Measurements from ENCODE around the gene RBM4B. TPM values are rescaled to one million over a fixed set of nuclear protein-coding genes. Genes with fewer than 3 reads are reported as not detected.

RBM4B gene
- total and polyA plus RNA-seq, 2 of the 13 experiments (the other 11 are each of a cell fraction or from before 2014, with no cell fraction given) = 25.8 to 32.4 TPM

GRCh38 chr11:66696146-66696545 lies 18.5 kb upstream of the RBM4B start:
- WGBS (ENCODE audit: low lambda C conversion rate) = no CpG with 5 or more reads among the region's 9 CpGs
- Histone ChIP-seq H3K4me2 (ENCODE audit: low read depth, low read length) (no peak overlapping the region), H3K4me1 (ENCODE audit: insufficient read depth, low read length) (peaks cover under 1% of the 10 kb centered on the region; the same call in 1 of the 2 replicates), H3K36me3 (replicated peaks in 1 of 2; ENCODE audit: control insufficient read depth in 1 of 2, insufficient read depth in 2 of 2, low read length in 2 of 2) (no peaks in the 10 kb centered on the region), H3K79me2 (ENCODE audit: insufficient read depth, low read length) (no peaks in the 10 kb centered on the region), H3K9ac (ENCODE audit: insufficient read depth, low read depth, low read length) (no peak overlapping the region), H4K20me1 (ENCODE audit: insufficient read depth, low read length) (no peaks in the 10 kb centered on the region), H3K27ac (ENCODE audit: extremely low read length, insufficient read depth, low read length) (no peak overlapping the region), H2AFZ (ENCODE audit: low read length) (no peak overlapping the region), H3K27me3 (ENCODE audit: control insufficient read depth in 1 of 2, insufficient read depth in 2 of 2, low read length in 2 of 2) (no peaks in the 10 kb centered on the region), H3K4me3 (replicated peaks in 1 of 3; ENCODE audit: insufficient read depth in 1 of 3, low read depth in 2 of 3, low read length in 3 of 3) (no peak overlapping the region), H3K9me3 (ENCODE audit: low read length) (no peaks in the 10 kb centered on the region)
- TF ChIP-seq HNF4A (CRISPR knock-in tag; IDR thresholded peaks at IDR 0.05) (no peak), ARID4A (CRISPR knock-in tag; IDR thresholded peaks at IDR 0.05; ENCODE audit: borderline replicate concordance) (no peak), ZNF775 (CRISPR knock-in tag; IDR thresholded peaks at IDR 0.05; ENCODE audit: borderline replicate concordance) (no peak), KDM2A (CRISPR knock-in tag; IDR thresholded peaks at IDR 0.05; ENCODE audit: borderline replicate concordance, low read depth) (no peak), STAT5B (CRISPR knock-in tag; IDR thresholded peaks at IDR 0.05) (no peak), HES4 (CRISPR knock-in tag; IDR thresholded peaks at IDR 0.05; ENCODE audit: borderline replicate concordance) (no peak), PRDM15 (CRISPR knock-in tag; IDR thresholded peaks at IDR 0.05) (no peak), DDIT3 (CRISPR knock-in tag; IDR thresholded peaks at IDR 0.05) (no peak)
- no peak for FAIRE-seq
- intact Hi-C loops (cut with micrococcal nuclease; ENCODE audit: unreplicated experiment) (no loop called here), in situ Hi-C loops (cut with HindIII; ENCODE audit: extremely low pct_ligation_motif_present, low pct_unique_long_range_greater_than_20kb) (loop anchor here (10.0 kb wide), 1 partner anchor 291 kb away; no protein-coding TSS in a partner anchor)
- ChIA-PET POLR2A (no interaction called here), CTCF (ENCODE audit: low intra/inter-chr PET ratio, low total read pairs) (interaction anchor here (2.5 kb wide), 1 partner anchor 138 kb away, joined by 84 read pairs; no protein-coding TSS in a partner anchor)
- no TSS peak for BruUV-seq (replicated peaks)
- DNase-seq (ENCODE audit: low spot score) = no peak
- ATAC-seq = no peak

Data from HepG2 (cell line).